Endothelial cell of umbilical vein (primary cell): ENCODE results near the gene PPTC7.

ENCODE experiments used
- EZH2 ChIP-seq: IDR thresholded peaks from 2 replicates; pipeline ENCODE4 v1.6.1; 2012; ENCODE audit warnings: borderline replicate concordance, low read depth, mild to moderate bottlenecking, moderate library complexity, low read length, inconsistent platforms; ENCODE audit not compliant: severe bottlenecking
- FOS ChIP-seq: IDR thresholded peaks from 2 replicates; pipeline ENCODE4 v1.6.1; 2011; ENCODE audit warnings: mild to moderate bottlenecking, low read length, moderate library complexity, borderline replicate concordance; ENCODE audit not compliant: insufficient read depth
- GATA2 ChIP-seq: IDR thresholded peaks from 2 replicates; pipeline ENCODE4 v1.7.0; 2011; ENCODE audit warnings: low read depth, mild to moderate bottlenecking, moderate library complexity, mixed read lengths, low read length; ENCODE audit not compliant: insufficient read length, insufficient read depth
- JUN ChIP-seq: IDR thresholded peaks from 2 replicates; pipeline ENCODE4 v1.6.1; 2011; ENCODE audit warnings: borderline replicate concordance, low read depth; ENCODE audit not compliant: insufficient read length, insufficient read depth
- MYC ChIP-seq: IDR thresholded peaks from one replicate; pipeline ENCODE4 v1.6.1; 2011; ENCODE audit warnings: mild to moderate bottlenecking, low read depth, low read length
- POLR2A ChIP-seq: IDR thresholded peaks from 2 replicates; pipeline ENCODE4 v1.6.1; 2012; ENCODE audit warnings: low read depth, mild to moderate bottlenecking, control low read depth, low read length
- POLR2AphosphoS5 ChIP-seq: IDR thresholded peaks from 2 replicates; pipeline ENCODE4 v1.6.1; 2012; ENCODE audit warnings: low read depth, mild to moderate bottlenecking, control low read depth, low read length, moderate library complexity; ENCODE audit not compliant: insufficient read depth
- TF ChIP-seq, protein P1 (sequence below), 2 donors: IDR thresholded peaks; 1 replicate in 1 of 2; 2 replicates in 1 of 2; pipeline ENCODE4 v1.5.1; 2011; ENCODE audit warnings: low read length in 2 of 2, mild to moderate bottlenecking in 2 of 2, moderate library complexity in 2 of 2, control low read depth in 1 of 2, inconsistent platforms in 1 of 2, low read depth in 1 of 2; ENCODE audit not compliant: insufficient read depth in 1 of 2; ENCODE audit errors: extremely low read depth in 1 of 2
- TF ChIP-seq, protein P2 (sequence below): IDR thresholded peaks from 2 replicates; pipeline ENCODE4 v1.6.1; 2011; ENCODE audit not compliant: insufficient read depth, insufficient read length

DNA sequence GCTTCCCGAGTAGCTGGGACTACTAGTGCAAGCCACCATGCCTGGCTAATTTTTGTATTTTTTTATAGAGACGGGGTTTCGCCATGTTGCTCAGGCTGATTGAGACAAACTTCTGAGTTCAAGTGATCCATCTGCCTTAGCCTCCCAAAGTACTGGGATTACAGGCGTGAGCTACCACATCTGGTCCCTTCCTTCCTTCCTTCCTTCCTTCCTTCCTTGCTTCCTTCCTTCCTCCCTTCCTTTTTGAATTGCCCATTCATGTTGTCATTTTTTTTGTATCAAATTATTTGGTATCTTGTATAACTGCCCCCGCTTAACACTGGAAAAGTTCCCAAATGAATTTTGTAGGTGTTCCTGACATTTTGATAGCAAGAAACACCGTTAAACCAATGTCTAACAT, 69.3 kb downstream of the PPTC7 start:
- TF ChIP-seq POLR2A (no peak), FOS (no peak), POLR2AphosphoS5 (no peak), MYC (no peak), EZH2 (no peak), GATA2 (no peak), JUN (no peak)
- TF ChIP-seq, protein P1, sequence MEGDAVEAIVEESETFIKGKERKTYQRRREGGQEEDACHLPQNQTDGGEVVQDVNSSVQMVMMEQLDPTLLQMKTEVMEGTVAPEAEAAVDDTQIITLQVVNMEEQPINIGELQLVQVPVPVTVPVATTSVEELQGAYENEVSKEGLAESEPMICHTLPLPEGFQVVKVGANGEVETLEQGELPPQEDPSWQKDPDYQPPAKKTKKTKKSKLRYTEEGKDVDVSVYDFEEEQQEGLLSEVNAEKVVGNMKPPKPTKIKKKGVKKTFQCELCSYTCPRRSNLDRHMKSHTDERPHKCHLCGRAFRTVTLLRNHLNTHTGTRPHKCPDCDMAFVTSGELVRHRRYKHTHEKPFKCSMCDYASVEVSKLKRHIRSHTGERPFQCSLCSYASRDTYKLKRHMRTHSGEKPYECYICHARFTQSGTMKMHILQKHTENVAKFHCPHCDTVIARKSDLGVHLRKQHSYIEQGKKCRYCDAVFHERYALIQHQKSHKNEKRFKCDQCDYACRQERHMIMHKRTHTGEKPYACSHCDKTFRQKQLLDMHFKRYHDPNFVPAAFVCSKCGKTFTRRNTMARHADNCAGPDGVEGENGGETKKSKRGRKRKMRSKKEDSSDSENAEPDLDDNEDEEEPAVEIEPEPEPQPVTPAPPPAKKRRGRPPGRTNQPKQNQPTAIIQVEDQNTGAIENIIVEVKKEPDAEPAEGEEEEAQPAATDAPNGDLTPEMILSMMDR (IDR thresholded peaks at IDR 0.05; ENCODE audit: extremely low read depth in 1 of 2, insufficient read depth in 1 of 2, low read depth in 1 of 2, low read length in 2 of 2), result no peak
- TF ChIP-seq, protein P2, sequence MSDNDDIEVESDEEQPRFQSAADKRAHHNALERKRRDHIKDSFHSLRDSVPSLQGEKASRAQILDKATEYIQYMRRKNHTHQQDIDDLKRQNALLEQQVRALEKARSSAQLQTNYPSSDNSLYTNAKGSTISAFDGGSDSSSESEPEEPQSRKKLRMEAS, result no peak
